Measurements from ENCODE around the gene PTGDR.

DNA sequence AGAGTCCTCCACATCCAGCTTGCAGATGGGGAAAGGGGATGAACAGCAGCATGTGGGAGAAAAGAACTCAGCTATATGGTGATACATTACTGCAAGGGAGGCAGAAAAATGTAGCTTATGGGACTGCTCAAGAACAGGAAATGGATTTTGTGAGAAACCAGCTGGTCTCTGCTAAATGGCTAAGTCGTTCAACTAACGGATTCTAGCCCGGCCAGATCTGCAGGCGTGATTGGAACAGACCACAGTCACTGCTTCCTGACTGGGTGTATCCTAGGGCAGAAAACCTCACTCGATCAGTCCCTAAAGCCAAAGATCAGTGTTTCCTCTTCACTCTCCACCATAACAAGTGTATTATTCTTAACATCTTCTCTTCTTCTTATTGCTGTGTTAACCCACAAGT, 8.1 kb upstream of the PTGDR start:
- TF ChIP-seq, protein P1, sequence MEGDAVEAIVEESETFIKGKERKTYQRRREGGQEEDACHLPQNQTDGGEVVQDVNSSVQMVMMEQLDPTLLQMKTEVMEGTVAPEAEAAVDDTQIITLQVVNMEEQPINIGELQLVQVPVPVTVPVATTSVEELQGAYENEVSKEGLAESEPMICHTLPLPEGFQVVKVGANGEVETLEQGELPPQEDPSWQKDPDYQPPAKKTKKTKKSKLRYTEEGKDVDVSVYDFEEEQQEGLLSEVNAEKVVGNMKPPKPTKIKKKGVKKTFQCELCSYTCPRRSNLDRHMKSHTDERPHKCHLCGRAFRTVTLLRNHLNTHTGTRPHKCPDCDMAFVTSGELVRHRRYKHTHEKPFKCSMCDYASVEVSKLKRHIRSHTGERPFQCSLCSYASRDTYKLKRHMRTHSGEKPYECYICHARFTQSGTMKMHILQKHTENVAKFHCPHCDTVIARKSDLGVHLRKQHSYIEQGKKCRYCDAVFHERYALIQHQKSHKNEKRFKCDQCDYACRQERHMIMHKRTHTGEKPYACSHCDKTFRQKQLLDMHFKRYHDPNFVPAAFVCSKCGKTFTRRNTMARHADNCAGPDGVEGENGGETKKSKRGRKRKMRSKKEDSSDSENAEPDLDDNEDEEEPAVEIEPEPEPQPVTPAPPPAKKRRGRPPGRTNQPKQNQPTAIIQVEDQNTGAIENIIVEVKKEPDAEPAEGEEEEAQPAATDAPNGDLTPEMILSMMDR (conservative IDR thresholded peaks at IDR 0.05): no peak
- no peak for TF ChIP-seq ZFX (IDR thresholded peaks at IDR 0.05)
